Vein endothelial cell (primary cell): ENCODE measurements around the gene JHY. TPM values are rescaled to one million over a fixed set of nuclear protein-coding genes. Genes with fewer than 3 reads are reported as not detected.

Experiments used
- small RNA-seq: library from RNA; depleted of rRNA; stranded (forward); fragments of <200 nt; gene quantifications from one replicate; pipeline ENCODE3, GENCODE V24; 2012
- total RNA-seq: library from RNA; depleted of rRNA; stranded (reverse); fragments of >200 nt; gene quantifications from 2 replicates; pipeline ENCODE4 v1.2.3, GENCODE V29; 2012

The JHY gene
- total RNA-seq: 2.0 and 2.8 TPM in 2 replicates

DNA sequence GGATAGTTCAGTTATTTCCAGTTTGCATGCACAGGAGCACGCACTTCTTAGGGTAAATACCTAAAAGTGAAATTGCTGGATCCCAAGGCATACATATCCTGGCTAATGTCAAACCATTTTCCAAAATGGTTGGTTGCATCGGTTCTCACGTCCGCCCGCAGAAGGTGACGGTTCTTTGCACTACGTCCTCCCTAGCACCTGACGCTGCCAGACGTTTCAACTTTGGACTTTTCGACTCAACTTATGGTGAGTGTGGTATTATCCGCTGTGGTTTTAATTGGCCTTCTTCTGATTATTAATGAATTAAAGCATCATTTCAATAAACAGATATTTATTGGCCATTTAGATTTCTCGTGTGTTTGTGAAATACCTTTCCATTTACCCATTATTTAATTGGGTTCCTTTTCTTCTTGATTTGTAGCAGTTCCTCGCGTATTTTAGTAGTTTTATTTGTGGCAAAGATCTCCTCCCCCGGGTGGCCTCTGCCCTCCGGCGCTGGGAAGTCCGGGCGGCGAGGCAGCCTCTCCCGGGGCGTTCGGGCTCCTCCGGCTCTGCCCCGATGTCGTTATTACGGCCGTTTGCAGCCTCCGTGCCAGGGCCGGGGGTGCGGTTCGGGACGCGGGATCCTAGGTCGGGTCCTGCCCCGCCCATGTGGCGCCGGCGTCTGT is at the start of gene JHY:
TSS of gene JHY (plus strand) at position 571 of the 668 bp plus-strand sequence. CDS start 3,091 bp downstream, outside the sequence.

DNA sequence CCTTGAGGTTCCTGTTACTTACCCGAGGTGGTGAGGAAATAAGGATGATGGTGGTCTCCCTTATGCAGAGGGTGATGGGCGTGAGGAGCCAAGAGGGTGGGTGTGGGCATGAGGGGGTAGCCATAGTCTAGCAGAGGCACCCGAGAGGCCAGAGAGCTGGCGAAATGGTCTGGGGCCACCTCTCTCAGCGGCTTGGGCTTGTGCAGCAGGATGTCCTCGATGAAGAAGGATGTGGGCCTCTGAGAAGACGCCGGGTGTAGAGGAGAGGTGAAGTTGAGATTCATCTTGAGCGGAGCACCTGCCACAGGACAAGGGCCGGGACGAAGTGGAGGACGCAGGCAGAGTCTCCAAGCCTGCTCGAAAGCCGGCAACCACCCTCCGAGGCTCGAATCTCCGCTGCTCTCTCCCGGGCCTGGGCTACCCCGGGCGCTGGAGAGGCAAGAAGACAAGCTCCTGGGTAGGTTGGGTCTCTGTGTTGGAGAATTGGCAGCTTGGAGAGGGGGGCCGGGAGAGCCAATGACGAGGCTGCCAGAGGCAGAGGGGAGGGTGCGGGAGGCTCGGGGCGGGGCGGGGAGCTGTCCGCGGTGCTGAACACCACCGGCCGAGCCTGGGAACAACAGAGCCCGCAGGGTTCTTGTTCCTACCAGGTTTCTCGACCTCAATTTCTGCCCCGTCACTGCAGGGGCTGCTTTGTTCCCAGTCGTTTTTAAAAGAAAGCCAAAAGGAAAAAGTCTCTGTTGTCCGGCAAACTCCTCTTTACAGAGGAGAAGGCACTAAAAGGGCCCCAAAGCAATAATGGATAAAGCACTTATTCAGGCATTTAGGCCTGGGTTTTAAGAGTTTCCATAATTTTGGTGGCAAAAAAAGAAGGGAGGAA is 99.1 kb downstream of the JHY start, which contains the start of gene BSX:
TSS of gene BSX (minus strand) at position 447 of the 877 bp plus-strand sequence. CDS start at position 284, 163 bp downstream.

Small RNAs within 50 kb of the gene (small RNA-seq; reads per million reads assigned to genes)
- not detected for gene RNU4-23P

Other genes with a start within 250 kb of the JHY start
- gene UBASH3B, start 227.0 kb upstream of the JHY start, total RNA-seq: 21.5 and 21.6 TPM in 2 replicates
- not detected in 2 replicates for gene CRTAM, start 44.3 kb upstream of the JHY start, total RNA-seq
- not detected in 2 replicates for gene BSX, start 99.1 kb downstream of the JHY start, total RNA-seq
- gene HSPA8, start 179.4 kb downstream of the JHY start, total RNA-seq: 2,557 and 3,245 TPM in 2 replicates